Activated T-cell treated with anti-CD3 and anti-CD28 coated beads for 4 hours (primary cell): ENCODE data around the gene MGMT.

Experiments used
- DNase-seq: peaks from one replicate; pipeline ENCODE4 v3.0.0-alpha.2; 2020

Gene MGMT

GRCh38 chr10:129815898-129816655 lies 349.0 kb downstream of the MGMT start:
- DNase-seq: no peak

DNA sequence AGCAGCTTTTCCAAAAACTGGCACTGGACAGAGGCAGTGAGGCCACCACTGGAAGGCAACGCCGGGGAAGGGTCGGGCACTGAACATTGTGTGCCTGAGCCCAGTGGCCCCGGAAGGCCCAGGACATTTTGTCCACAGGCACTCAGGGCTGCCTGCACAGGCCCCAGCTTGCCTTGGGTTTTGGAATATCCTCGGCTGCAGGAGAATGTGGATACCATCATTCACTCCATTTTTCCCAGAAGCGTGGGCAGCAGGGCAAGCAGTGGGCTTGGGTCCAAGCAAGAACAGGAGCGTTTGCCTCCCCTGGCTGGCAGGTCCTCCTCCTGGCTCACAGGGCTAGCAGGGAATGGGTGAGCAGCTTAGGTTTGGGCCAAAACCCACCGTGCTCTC lies 349.6 kb downstream of the MGMT start:
- DNase-seq: no peak
